Liver (tissue), 9 donors: Measurements from ENCODE around the gene UBXN4. TPM values are rescaled to one million over a fixed set of nuclear protein-coding genes. Genes with fewer than 3 reads are reported as not detected.

Source experiments
- DNase-seq: peaks from one replicate; pipeline ENCODE4 v3.0.0-alpha.2; 2017; ENCODE audit warnings: low spot score
- H3K27ac ChIP-seq, 2 donors: one replicate each; pipeline ENCODE4 v1.7.0; 2013; ENCODE audit warnings: inconsistent platforms in 2 of 2, low read length in 2 of 2, control low read depth in 1 of 2, low read depth in 1 of 2, mild to moderate bottlenecking in 1 of 2
- H3K27me3 ChIP-seq, 4 donors: one replicate each; pipeline versions ENCODE4 v1.6.1 to v1.7.0; 2013; ENCODE audit warnings: low read length in 3 of 4, inconsistent platforms in 1 of 4, mild to moderate bottlenecking in 1 of 4, moderate library complexity in 1 of 4; ENCODE audit not compliant: control insufficient read depth in 4 of 4, insufficient read depth in 4 of 4
- H3K36me3 ChIP-seq, 4 donors: one replicate each; pipeline versions ENCODE4 v1.6.1 to v1.7.0; 2013; ENCODE audit warnings: low read length in 3 of 4, mild to moderate bottlenecking in 3 of 4, low read depth in 1 of 4, moderate library complexity in 1 of 4; ENCODE audit not compliant: control insufficient read depth in 4 of 4, insufficient read depth in 3 of 4
- H3K4me1 ChIP-seq, 4 donors: one replicate each; pipeline versions ENCODE4 v1.6.1 to v1.7.0; 2013; ENCODE audit warnings: low read length in 3 of 4, mild to moderate bottlenecking in 3 of 4, moderate library complexity in 1 of 4; ENCODE audit not compliant: control insufficient read depth in 4 of 4, insufficient read depth in 4 of 4
- H3K4me3 ChIP-seq, 3 donors: one replicate each; pipeline versions ENCODE4 v1.6.1 to v1.7.0; 2013; ENCODE audit warnings: low read length in 3 of 3, control low read depth in 1 of 3, low read depth in 1 of 3, mild to moderate bottlenecking in 1 of 3
- H3K9ac ChIP-seq, 2 donors: one replicate each; pipeline ENCODE4 v1.7.0; 2013; ENCODE audit warnings: low read length in 2 of 2, mild to moderate bottlenecking in 2 of 2, moderate library complexity in 2 of 2, control low read depth in 1 of 2, low read depth in 1 of 2
- H3K9me3 ChIP-seq, 4 donors: one replicate each; pipeline versions ENCODE4 v1.6.1 to v1.7.0; 2013; ENCODE audit warnings: low read length in 3 of 4; ENCODE audit not compliant: control insufficient read depth in 4 of 4
- FOXA1 ChIP-seq: IDR thresholded peaks from 2 replicates; pipeline ENCODE4 v1.6.1; 2016; ENCODE audit warnings: antibody characterized with exemption
- FOXA2 ChIP-seq: IDR thresholded peaks from 2 replicates; pipeline ENCODE4 v1.6.1; 2016; ENCODE audit warnings: antibody characterized with exemption
- GABPA ChIP-seq, 2 donors: IDR thresholded peaks in 1 of 2; conservative IDR thresholded peaks in 1 of 2; 2 replicates each; pipeline ENCODE4 v1.6.1; 2016; ENCODE audit warnings: antibody characterized with exemption in 2 of 2, mild to moderate bottlenecking in 1 of 2, moderate library complexity in 1 of 2
- HNF4A ChIP-seq, 2 donors: conservative IDR thresholded peaks; 2 replicates each; pipeline ENCODE4 v1.6.1; 2016; ENCODE audit warnings: antibody characterized with exemption in 2 of 2, mild to moderate bottlenecking in 2 of 2
- HNF4G ChIP-seq: IDR thresholded peaks from 2 replicates; pipeline ENCODE4 v1.6.1; 2016; ENCODE audit warnings: antibody characterized with exemption
- JUND ChIP-seq, 2 donors: IDR thresholded peaks; 2 replicates each; pipeline ENCODE4 v1.6.1; 2016; ENCODE audit warnings: antibody characterized with exemption in 2 of 2
- NR2F2 ChIP-seq: IDR thresholded peaks from 2 replicates; pipeline ENCODE4 v1.6.1; 2016; ENCODE audit warnings: antibody characterized with exemption
- RAD21 ChIP-seq, 2 donors: IDR thresholded peaks; 2 replicates each; pipeline ENCODE4 v1.6.1; 2016; ENCODE audit warnings: antibody characterized with exemption in 2 of 2, mild to moderate bottlenecking in 2 of 2
- RXRA ChIP-seq, 2 donors: IDR thresholded peaks; 2 replicates each; pipeline ENCODE4 v1.6.1; 2017 to 2018; ENCODE audit warnings: antibody characterized with exemption in 2 of 2, mild to moderate bottlenecking in 1 of 2
- TAF1 ChIP-seq: conservative IDR thresholded peaks from 2 replicates; pipeline ENCODE4 v1.6.1; 2016; ENCODE audit warnings: antibody characterized with exemption, mild to moderate bottlenecking
- YY1 ChIP-seq: IDR thresholded peaks from 2 replicates; pipeline ENCODE4 v1.6.1; 2016; ENCODE audit warnings: antibody characterized with exemption, mild to moderate bottlenecking
- WGBS: extraction: QIAGEN DNeasy Blood & Tissue Kit; methylation state at CpG from one replicate; pipeline ENCODE4 v1.1.7; 2013; 5-methylcytosine and 5-hydroxymethylcytosine counted together
- polyA plus RNA-seq, 2 donors: library from polyadenylated mRNA; stranded (reverse) in 1 of 2; unstranded in 1 of 2; fragments of 200-250 nt in 1 of 2; fragments of >200 nt in 1 of 2; fragmentation: Nextera tagmentation in 1 of 2; extraction: Ambion mirVana in 1 of 2; gene quantifications; one replicate each; pipeline versions ENCODE4 v1.2.1 to v1.2.3, GENCODE V29; 2013 to 2015
- total RNA-seq, 2 donors: library from RNA; depleted of rRNA; stranded (reverse); fragments of >200 nt; gene quantifications; one replicate each; pipeline ENCODE4 v1.2.3, GENCODE V29; 2014
- TF ChIP-seq, protein P1 (sequence below): fragments of 150-350 bp; IDR thresholded peaks from 2 replicates; pipeline ENCODE4 v1.5.1; 2017; ENCODE audit warnings: improper control_type of control experiment, low read depth, low read length; ENCODE audit not compliant: missing input control
- TF ChIP-seq, protein P2 (sequence below): IDR thresholded peaks from 2 replicates; pipeline ENCODE4 v1.6.1; 2016; ENCODE audit warnings: antibody characterized with exemption
- TF ChIP-seq, protein P3 (sequence below): IDR thresholded peaks from 2 replicates; pipeline ENCODE4 v1.6.1; 2016; ENCODE audit warnings: antibody characterized with exemption
- TF ChIP-seq, protein P4 (sequence below): IDR thresholded peaks from 2 replicates; pipeline ENCODE4 v1.6.1; 2016; ENCODE audit warnings: antibody characterized with exemption
- donor health status: healthy.
- donor health status: healthy.
- donor health status: healthy.
- donor health status: healthy.
- donor health status: healthy.

UBXN4 gene
- total and polyA plus RNA-seq, 4 donors = 46.5 to 172 (median 67.4) TPM

DNA sequence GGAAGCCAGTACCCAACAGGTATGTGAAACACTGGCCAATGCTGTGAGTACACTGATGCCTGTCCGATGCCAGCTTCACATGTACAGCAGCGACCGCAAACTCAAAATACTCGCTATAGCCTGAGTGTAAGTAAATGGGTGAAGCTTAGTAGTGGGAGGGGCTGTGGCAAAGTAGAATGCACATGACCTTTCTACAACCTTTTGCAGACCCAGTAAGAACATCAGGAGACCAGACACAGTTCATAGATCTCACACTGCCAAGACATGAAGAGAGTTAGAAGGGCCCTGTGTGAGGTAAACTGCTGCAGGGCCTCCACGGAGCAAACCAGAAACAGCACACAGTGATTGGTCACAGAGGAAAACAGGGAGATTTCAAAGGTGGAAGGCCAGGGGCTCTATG, 9.1 kb upstream of the UBXN4 start:
- no peaks in the 10 kb centered on the region for H3K4me1 ChIP-seq
- no peaks in the 10 kb centered on the region for H3K9me3 ChIP-seq
- DNase-seq = no peak
- H3K4me3 ChIP-seq = no peak overlapping the region
- 95% methylated on average over 5 of the region's 5 CpGs for WGBS
- H3K27ac ChIP-seq = no peak overlapping the region
- no peaks in the 10 kb centered on the region for H3K27me3 ChIP-seq
- no peak overlapping the region for H3K9ac ChIP-seq
- H3K36me3 ChIP-seq = no peaks in the 10 kb centered on the region
- no peak for TF ChIP-seq FOXA2
- no peak for TF ChIP-seq GABPA (IDR thresholded peaks at IDR 0.05 in 1 of 2, conservative IDR thresholded peaks at IDR 0.05 in 1 of 2)
- TF ChIP-seq RAD21 (IDR thresholded peaks at IDR 0.05) = no peak
- no peak for TF ChIP-seq HNF4A (conservative IDR thresholded peaks at IDR 0.05)
- no peak for TF ChIP-seq FOXA1
- no peak for TF ChIP-seq TAF1
- TF ChIP-seq JUND (IDR thresholded peaks at IDR 0.05) = no peak
- no peak for TF ChIP-seq YY1
- no peak for TF ChIP-seq RXRA (IDR thresholded peaks at IDR 0.05)
- TF ChIP-seq, protein P1, sequence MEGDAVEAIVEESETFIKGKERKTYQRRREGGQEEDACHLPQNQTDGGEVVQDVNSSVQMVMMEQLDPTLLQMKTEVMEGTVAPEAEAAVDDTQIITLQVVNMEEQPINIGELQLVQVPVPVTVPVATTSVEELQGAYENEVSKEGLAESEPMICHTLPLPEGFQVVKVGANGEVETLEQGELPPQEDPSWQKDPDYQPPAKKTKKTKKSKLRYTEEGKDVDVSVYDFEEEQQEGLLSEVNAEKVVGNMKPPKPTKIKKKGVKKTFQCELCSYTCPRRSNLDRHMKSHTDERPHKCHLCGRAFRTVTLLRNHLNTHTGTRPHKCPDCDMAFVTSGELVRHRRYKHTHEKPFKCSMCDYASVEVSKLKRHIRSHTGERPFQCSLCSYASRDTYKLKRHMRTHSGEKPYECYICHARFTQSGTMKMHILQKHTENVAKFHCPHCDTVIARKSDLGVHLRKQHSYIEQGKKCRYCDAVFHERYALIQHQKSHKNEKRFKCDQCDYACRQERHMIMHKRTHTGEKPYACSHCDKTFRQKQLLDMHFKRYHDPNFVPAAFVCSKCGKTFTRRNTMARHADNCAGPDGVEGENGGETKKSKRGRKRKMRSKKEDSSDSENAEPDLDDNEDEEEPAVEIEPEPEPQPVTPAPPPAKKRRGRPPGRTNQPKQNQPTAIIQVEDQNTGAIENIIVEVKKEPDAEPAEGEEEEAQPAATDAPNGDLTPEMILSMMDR = no peak
- TF ChIP-seq, protein P2, sequence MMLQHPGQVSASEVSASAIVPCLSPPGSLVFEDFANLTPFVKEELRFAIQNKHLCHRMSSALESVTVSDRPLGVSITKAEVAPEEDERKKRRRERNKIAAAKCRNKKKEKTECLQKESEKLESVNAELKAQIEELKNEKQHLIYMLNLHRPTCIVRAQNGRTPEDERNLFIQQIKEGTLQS = no peak

DNA sequence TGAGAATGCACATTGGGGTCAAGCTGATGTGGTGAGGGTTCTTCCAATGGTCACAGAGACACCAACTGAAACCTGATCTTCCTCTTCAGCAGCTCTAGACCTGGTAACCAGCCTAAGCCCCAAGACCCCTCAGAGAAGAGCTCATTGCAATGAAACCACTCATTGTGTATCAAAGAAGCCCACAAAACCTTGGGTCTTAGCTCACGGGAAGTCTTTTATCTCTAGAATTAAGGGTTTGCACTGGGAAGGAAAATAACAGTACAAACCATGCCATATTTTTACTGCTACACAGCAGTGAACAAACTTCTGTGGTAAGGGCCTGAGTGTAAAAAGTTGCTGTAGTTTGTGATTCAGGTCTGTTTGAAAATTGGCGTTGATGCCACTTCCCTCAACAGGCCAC, 8.6 kb upstream of the UBXN4 start:
- no peak for DNase-seq
- Histone ChIP-seq H3K9me3 (no peaks in the 10 kb centered on the region), H3K9ac (no peak overlapping the region), H3K4me1 (no peaks in the 10 kb centered on the region), H3K27ac (no peak overlapping the region), H3K36me3 (no peaks in the 10 kb centered on the region), H3K4me3 (no peak overlapping the region), H3K27me3 (no peaks in the 10 kb centered on the region)
- 93% methylated on average over 2 of the region's 2 CpGs for WGBS
- no peak for TF ChIP-seq FOXA1
- TF ChIP-seq GABPA (IDR thresholded peaks at IDR 0.05 in 1 of 2, conservative IDR thresholded peaks at IDR 0.05 in 1 of 2) = no peak
- TF ChIP-seq RAD21 (IDR thresholded peaks at IDR 0.05) = no peak
- TF ChIP-seq, protein P3, sequence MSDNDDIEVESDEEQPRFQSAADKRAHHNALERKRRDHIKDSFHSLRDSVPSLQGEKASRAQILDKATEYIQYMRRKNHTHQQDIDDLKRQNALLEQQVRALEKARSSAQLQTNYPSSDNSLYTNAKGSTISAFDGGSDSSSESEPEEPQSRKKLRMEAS = no peak
- no peak for TF ChIP-seq HNF4A (conservative IDR thresholded peaks at IDR 0.05)

DNA sequence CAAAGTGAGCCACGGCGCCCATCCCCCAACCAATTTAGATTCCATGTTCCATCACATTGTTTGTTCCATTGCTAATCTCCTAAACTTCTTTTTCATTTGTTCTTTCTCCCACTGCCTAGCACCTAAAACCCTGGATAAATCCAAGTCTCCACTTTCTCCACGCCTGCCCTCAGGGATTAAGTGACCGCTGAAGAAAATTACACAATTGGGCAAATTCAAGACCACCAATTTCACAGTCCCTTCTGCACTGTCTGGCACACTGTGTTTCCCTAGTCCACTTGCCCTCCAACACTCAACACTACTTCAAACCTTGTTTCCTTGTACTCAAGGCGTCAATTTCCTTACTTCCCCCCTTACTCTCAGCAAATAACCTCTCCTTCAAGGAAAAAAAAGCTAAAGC, 5.1 kb upstream of the UBXN4 start:
- no peak for TF ChIP-seq FOXA2
- no peak for TF ChIP-seq NR2F2
- TF ChIP-seq, protein P4, sequence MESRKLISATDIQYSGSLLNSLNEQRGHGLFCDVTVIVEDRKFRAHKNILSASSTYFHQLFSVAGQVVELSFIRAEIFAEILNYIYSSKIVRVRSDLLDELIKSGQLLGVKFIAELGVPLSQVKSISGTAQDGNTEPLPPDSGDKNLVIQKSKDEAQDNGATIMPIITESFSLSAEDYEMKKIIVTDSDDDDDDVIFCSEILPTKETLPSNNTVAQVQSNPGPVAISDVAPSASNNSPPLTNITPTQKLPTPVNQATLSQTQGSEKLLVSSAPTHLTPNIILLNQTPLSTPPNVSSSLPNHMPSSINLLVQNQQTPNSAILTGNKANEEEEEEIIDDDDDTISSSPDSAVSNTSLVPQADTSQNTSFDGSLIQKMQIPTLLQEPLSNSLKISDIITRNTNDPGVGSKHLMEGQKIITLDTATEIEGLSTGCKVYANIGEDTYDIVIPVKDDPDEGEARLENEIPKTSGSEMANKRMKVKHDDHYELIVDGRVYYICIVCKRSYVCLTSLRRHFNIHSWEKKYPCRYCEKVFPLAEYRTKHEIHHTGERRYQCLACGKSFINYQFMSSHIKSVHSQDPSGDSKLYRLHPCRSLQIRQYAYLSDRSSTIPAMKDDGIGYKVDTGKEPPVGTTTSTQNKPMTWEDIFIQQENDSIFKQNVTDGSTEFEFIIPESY = no peak
- TF ChIP-seq, protein P2 = no peak
- TF ChIP-seq, protein P3 = no peak
- TF ChIP-seq FOXA1 = no peak
- no peak for TF ChIP-seq HNF4G
- TF ChIP-seq, protein P1 = no peak
- Histone ChIP-seq H3K4me1 (no peaks in the 10 kb centered on the region), H3K27me3 (no peaks in the 10 kb centered on the region), H3K9ac (no peak overlapping the region), H3K4me3 (no peak overlapping the region), H3K9me3 (no peaks in the 10 kb centered on the region), H3K27ac (no peak overlapping the region), H3K36me3 (no peaks in the 10 kb centered on the region)
- WGBS = 92% methylated on average over 5 of the region's 5 CpGs
- DNase-seq = no peak
